A673 (cell line): ENCODE data around the gene WNT11.

Source experiments
- CTCF ChIP-seq: fragments of 300-800, 200-600 bp; sonication (generic); conservative IDR thresholded peaks from 2 replicates; pipeline ENCODE4 v1.5.1; 2017; ENCODE audit warnings: low read depth, mild to moderate bottlenecking, antibody characterized with exemption, low read length, moderate library complexity, mixed read lengths
- EZH2 ChIP-seq: fragments of 200-600 bp; sonication (generic); IDR thresholded peaks from 2 replicates; pipeline ENCODE4 v1.6.1; 2017; ENCODE audit warnings: borderline replicate concordance, low read depth, mild to moderate bottlenecking, mixed read lengths, antibody characterized with exemption, low read length; ENCODE audit not compliant: poor library complexity, severe bottlenecking

GRCh38 chr11:76207642-76208401 lies 1.5 kb upstream of the WNT11 start:
- peak; percentile 93 for TF ChIP-seq CTCF
- TF ChIP-seq EZH2: no peak
